Ishikawa (cell line): Measurements from ENCODE around the gene IRS2.

Experiments used
- CEBPB ChIP-seq: IDR thresholded peaks from 2 replicates; pipeline ENCODE4 v1.6.1; 2012
- CREB1 ChIP-seq: IDR thresholded peaks from 2 replicates; pipeline ENCODE4 v1.6.1; 2012; ENCODE audit warnings: low read depth
- EGR1 ChIP-seq: IDR thresholded peaks from 2 replicates; pipeline ENCODE4 v1.6.1; 2012
- EP300 ChIP-seq: IDR thresholded peaks from 2 replicates; pipeline ENCODE4 v1.6.1; 2012; ENCODE audit warnings: borderline replicate concordance
- FOXM1 ChIP-seq: IDR thresholded peaks from 2 replicates; pipeline ENCODE4 v1.6.1; 2012; ENCODE audit warnings: low read depth, borderline replicate concordance
- NFIC ChIP-seq: IDR thresholded peaks from 2 replicates; pipeline ENCODE4 v1.6.1; 2012
- RAD21 ChIP-seq: IDR thresholded peaks from 2 replicates; pipeline ENCODE4 v1.6.1; 2012; ENCODE audit warnings: low read depth
- TAF1 ChIP-seq: IDR thresholded peaks from 2 replicates; pipeline ENCODE4 v1.6.1; 2012; ENCODE audit warnings: low read depth, mild to moderate bottlenecking
- TCF12 ChIP-seq: IDR thresholded peaks from 2 replicates; pipeline ENCODE4 v1.6.1; 2012; ENCODE audit warnings: low read depth
- TEAD4 ChIP-seq: IDR thresholded peaks from 2 replicates; pipeline ENCODE4 v1.6.1; 2012
- YY1 ChIP-seq: IDR thresholded peaks from 2 replicates; pipeline ENCODE4 v1.6.1; 2012; ENCODE audit warnings: low read depth
- ZBTB7A ChIP-seq: IDR thresholded peaks from 2 replicates; pipeline ENCODE4 v1.6.1; 2012; ENCODE audit warnings: low read depth
- TF ChIP-seq, protein P1 (sequence below): IDR thresholded peaks from 2 replicates; pipeline ENCODE4 v1.6.1; 2012
- TF ChIP-seq, protein P2 (sequence below): IDR thresholded peaks from 2 replicates; pipeline ENCODE4 v1.6.1; 2012; ENCODE audit warnings: low read depth, mild to moderate bottlenecking
- TF ChIP-seq, protein P3 (sequence below): IDR thresholded peaks from 2 replicates; pipeline ENCODE4 v1.6.1; 2012

Gene IRS2

GRCh38 chr13:109773276-109773675 lies 13.1 kb downstream of the IRS2 start:
- TF ChIP-seq EGR1: no peak
- no peak for TF ChIP-seq EP300
- TF ChIP-seq TEAD4: no peak
- TF ChIP-seq TCF12: no peak
- TF ChIP-seq CREB1: no peak
- TF ChIP-seq, protein P1, sequence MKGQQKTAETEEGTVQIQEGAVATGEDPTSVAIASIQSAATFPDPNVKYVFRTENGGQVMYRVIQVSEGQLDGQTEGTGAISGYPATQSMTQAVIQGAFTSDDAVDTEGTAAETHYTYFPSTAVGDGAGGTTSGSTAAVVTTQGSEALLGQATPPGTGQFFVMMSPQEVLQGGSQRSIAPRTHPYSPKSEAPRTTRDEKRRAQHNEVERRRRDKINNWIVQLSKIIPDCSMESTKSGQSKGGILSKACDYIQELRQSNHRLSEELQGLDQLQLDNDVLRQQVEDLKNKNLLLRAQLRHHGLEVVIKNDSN: no peak

DNA sequence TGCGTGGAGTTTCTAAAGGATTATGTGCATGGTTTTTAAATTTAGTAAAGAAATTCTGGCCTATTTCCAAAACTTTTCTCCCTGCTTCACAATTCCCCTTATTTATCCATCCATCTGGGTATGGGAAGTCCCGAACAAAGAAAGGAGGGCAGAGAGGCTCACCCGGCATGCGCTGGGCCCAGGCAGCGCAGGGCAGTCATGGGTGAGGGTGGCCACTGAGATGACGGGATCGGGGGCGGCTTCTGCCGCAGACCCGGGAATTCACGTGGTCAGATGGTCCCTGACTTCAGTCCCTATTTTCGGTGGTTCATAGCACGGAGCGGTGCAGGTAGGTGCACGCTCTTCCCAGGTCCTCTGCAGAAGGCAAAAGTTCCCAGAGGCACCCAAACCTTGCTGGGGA lies 14.5 kb downstream of the IRS2 start:
- no peak for TF ChIP-seq TAF1

GRCh38 chr13:109770436-109770835 lies 15.9 kb downstream of the IRS2 start:
- TF ChIP-seq YY1 (no peak), TAF1 (no peak), NFIC (no peak), FOXM1 (no peak)

GRCh38 chr13:109769921-109770320 lies 16.5 kb downstream of the IRS2 start:
- no peak for TF ChIP-seq TCF12
- TF ChIP-seq, protein P2, sequence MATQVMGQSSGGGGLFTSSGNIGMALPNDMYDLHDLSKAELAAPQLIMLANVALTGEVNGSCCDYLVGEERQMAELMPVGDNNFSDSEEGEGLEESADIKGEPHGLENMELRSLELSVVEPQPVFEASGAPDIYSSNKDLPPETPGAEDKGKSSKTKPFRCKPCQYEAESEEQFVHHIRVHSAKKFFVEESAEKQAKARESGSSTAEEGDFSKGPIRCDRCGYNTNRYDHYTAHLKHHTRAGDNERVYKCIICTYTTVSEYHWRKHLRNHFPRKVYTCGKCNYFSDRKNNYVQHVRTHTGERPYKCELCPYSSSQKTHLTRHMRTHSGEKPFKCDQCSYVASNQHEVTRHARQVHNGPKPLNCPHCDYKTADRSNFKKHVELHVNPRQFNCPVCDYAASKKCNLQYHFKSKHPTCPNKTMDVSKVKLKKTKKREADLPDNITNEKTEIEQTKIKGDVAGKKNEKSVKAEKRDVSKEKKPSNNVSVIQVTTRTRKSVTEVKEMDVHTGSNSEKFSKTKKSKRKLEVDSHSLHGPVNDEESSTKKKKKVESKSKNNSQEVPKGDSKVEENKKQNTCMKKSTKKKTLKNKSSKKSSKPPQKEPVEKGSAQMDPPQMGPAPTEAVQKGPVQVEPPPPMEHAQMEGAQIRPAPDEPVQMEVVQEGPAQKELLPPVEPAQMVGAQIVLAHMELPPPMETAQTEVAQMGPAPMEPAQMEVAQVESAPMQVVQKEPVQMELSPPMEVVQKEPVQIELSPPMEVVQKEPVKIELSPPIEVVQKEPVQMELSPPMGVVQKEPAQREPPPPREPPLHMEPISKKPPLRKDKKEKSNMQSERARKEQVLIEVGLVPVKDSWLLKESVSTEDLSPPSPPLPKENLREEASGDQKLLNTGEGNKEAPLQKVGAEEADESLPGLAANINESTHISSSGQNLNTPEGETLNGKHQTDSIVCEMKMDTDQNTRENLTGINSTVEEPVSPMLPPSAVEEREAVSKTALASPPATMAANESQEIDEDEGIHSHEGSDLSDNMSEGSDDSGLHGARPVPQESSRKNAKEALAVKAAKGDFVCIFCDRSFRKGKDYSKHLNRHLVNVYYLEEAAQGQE: no peak
- no peak for TF ChIP-seq EGR1
- TF ChIP-seq, protein P3, sequence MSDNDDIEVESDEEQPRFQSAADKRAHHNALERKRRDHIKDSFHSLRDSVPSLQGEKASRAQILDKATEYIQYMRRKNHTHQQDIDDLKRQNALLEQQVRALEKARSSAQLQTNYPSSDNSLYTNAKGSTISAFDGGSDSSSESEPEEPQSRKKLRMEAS: no peak

GRCh38 chr13:109769275-109769674 lies 17.1 kb downstream of the IRS2 start:
- TF ChIP-seq CREB1 (no peak), TEAD4 (no peak), RAD21 (no peak), ZBTB7A (no peak), NFIC (no peak), EGR1 (no peak), TAF1 (no peak), CEBPB (no peak), YY1 (no peak), FOXM1 (no peak), TCF12 (no peak), EP300 (no peak)
- TF ChIP-seq, protein P1: no peak
- TF ChIP-seq, protein P2: no peak
- TF ChIP-seq, protein P3: no peak

- no peak for TF ChIP-seq TCF12
Measured at GRCh38 chr13:109768616-109769015, 17.8 kb downstream of the IRS2 start.

GRCh38 chr13:109768176-109768575 lies 18.2 kb downstream of the IRS2 start:
- TF ChIP-seq TCF12 (no peak), CREB1 (no peak), ZBTB7A (no peak), TAF1 (no peak), YY1 (no peak), NFIC (no peak), CEBPB (no peak), FOXM1 (no peak), EGR1 (no peak), TEAD4 (no peak), RAD21 (no peak), EP300 (no peak)
- TF ChIP-seq, protein P3: no peak
- TF ChIP-seq, protein P2: no peak
- TF ChIP-seq, protein P1: no peak
